SK-N-MC (cell line): ENCODE data around the gene TBX21.

Source experiments
- EZH2 ChIP-seq: fragments of 200-600 bp; sonication (generic); IDR thresholded peaks from one replicate; pipeline ENCODE4 v1.6.1; 2017; ENCODE audit warnings: antibody characterized with exemption
- FOXP2 ChIP-seq: optimal IDR thresholded peaks from 2 replicates; pipeline ENCODE3; 2011; ENCODE audit warnings: mild to moderate bottlenecking, moderate library complexity; ENCODE audit not compliant: insufficient read depth; ENCODE audit errors: extremely low read length, control extremely low read depth
- POLR2AphosphoS5 ChIP-seq: IDR thresholded peaks from 2 replicates; pipeline ENCODE4 v1.6.1; 2012; ENCODE audit warnings: mild to moderate bottlenecking, low read depth, low read length, borderline replicate concordance

- TF ChIP-seq POLR2AphosphoS5 (no peak), EZH2 (no peak), FOXP2 (no peak)
Measured at GRCh38 chr17:47724705-47725104, 8.3 kb upstream of the TBX21 start.
